Peyer's patch (tissue), 4 donors: ENCODE data around the gene RCCD1.

Experiments used
- POLR2A ChIP-seq, 2 donors: fragments of 450-650 bp; IDR thresholded peaks; one replicate each; pipeline ENCODE4 v1.5.1; 2017; ENCODE audit warnings: antibody characterized with exemption in 2 of 2, mild to moderate bottlenecking in 2 of 2, moderate library complexity in 2 of 2
- TF ChIP-seq, protein P1 (sequence below), 6 experiments: fragments of 450-650 bp in 4 of 6; fragments of 200-600 bp in 2 of 6; sonication (generic) in 1 of 6; IDR thresholded peaks; one replicate each; pipeline ENCODE4 v1.5.1; 2017 to 2019; ENCODE audit warnings: antibody characterized with exemption in 6 of 6, mild to moderate bottlenecking in 3 of 6, moderate library complexity in 1 of 6

DNA sequence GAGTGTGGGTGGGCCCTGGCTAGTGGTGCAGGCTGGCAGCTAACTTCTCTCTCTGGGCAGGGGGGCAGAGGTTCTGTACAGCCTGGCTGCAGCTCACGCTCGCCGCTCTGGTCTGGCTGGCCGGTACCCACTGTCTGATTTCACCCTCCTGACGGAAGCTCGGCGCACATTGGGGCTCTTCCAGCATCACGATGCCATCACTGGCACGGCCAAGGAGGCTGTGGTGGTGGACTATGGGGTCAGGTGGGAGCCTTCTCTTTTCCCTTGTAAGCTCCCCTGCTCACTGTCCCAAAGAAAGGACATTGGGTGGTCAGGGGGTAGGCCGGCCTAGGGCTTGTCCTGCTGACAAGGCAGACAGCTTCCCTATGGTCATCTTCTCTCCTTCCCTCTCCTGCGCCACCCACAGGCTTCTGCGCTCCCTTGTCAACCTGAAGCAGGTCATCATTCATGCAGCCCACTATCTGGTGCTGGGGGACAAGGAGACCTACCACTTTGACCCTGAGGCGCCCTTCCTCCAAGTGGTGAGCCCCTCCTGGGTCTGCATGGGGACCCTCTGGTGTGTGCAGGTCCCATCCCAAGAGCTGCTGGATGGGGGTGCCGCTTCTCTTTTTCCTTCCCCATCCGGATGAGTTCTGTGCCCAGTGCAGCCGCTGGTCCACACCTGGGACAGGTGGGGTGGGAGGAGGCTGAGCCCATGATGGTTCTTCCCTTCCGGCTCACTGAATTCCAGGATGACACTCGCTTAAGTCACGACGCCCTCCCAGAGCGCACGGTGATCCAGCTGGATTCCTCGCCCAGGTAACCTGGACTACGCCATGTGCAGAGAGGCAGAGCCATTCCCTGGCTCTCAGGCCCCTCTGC lies 44.0 kb upstream of the RCCD1 start:
- TF ChIP-seq, protein P1, sequence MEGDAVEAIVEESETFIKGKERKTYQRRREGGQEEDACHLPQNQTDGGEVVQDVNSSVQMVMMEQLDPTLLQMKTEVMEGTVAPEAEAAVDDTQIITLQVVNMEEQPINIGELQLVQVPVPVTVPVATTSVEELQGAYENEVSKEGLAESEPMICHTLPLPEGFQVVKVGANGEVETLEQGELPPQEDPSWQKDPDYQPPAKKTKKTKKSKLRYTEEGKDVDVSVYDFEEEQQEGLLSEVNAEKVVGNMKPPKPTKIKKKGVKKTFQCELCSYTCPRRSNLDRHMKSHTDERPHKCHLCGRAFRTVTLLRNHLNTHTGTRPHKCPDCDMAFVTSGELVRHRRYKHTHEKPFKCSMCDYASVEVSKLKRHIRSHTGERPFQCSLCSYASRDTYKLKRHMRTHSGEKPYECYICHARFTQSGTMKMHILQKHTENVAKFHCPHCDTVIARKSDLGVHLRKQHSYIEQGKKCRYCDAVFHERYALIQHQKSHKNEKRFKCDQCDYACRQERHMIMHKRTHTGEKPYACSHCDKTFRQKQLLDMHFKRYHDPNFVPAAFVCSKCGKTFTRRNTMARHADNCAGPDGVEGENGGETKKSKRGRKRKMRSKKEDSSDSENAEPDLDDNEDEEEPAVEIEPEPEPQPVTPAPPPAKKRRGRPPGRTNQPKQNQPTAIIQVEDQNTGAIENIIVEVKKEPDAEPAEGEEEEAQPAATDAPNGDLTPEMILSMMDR (IDR thresholded peaks at IDR 0.05), result no peak
- no peak for TF ChIP-seq POLR2A (IDR thresholded peaks at IDR 0.05)
